Measurements from ENCODE around the gene PSG1. TPM values are rescaled to one million over a fixed set of nuclear protein-coding genes. Genes with fewer than 3 reads are reported as not detected.
"Not testable (repeated sequence)": the region's sequence is repeated elsewhere in the genome, so short reads cannot be mapped to it uniquely, and the experiment has no call there.

PSG1 gene
- polyA plus RNA-seq, 6 donors from 2014 or later: not detected

DNA sequence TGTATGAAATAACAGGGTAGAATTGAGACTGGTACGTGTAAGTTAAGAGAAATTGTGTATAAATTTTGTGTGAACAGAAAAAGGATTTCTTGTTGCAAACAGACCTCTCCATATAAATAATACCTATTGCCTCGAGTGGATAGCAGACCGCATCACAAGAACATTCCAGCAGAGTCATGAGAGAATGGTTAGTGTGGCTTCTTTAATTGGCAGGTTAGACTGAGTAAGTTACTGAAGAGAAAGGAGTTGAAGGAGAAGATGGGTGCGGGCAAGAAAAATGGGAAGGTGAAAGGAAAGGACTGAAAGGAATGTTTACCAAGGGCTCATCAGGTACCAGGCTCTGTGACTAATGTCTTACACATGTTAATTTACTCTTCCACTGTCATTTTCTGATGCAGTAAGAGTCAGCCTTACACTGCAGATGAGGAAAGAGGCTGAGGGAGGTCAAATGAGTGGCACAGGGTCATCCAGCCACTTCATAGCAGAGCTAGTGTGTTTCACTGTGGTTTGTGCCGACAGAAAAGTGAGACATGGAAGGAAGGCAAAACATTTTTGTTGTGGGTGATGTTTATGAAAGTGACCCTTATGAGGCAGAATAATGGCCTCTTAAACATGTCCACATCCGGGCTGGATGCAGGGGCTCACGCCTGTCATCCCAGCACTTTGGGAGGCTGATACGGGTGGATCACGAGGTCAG lies 46.6 kb downstream of the PSG1 start:
- H3K4me3 Mint-ChIP-seq; H3K36me3 Mint-ChIP-seq; H3K27ac Mint-ChIP-seq; H3K4me1 Mint-ChIP-seq; DNase-seq; H3K9me3 Mint-ChIP-seq; ATAC-seq (ENCODE audit: low read depth in 2 of 2): not testable (repeated sequence)
- H3K27me3 Mint-ChIP-seq: peaks cover 15 to 38% (median 34%) of the 10 kb centered on the region in 3 donors

- H3K27me3 Mint-ChIP-seq: peaks cover 15 to 38% (median 34%) of the 10 kb centered on the region in 3 donors
- not testable (repeated sequence) for DNase-seq; H3K4me1 Mint-ChIP-seq; H3K27ac Mint-ChIP-seq; H3K36me3 Mint-ChIP-seq; H3K4me3 Mint-ChIP-seq; ATAC-seq (ENCODE audit: low read depth in 2 of 2)
- peaks cover 0 to 10% (median 0%) of the 10 kb centered on the region in 7 donors for H3K9me3 Mint-ChIP-seq
Observed at GRCh38 chr19:42832023-42832680, 47.4 kb downstream of the PSG1 start.

DNA sequence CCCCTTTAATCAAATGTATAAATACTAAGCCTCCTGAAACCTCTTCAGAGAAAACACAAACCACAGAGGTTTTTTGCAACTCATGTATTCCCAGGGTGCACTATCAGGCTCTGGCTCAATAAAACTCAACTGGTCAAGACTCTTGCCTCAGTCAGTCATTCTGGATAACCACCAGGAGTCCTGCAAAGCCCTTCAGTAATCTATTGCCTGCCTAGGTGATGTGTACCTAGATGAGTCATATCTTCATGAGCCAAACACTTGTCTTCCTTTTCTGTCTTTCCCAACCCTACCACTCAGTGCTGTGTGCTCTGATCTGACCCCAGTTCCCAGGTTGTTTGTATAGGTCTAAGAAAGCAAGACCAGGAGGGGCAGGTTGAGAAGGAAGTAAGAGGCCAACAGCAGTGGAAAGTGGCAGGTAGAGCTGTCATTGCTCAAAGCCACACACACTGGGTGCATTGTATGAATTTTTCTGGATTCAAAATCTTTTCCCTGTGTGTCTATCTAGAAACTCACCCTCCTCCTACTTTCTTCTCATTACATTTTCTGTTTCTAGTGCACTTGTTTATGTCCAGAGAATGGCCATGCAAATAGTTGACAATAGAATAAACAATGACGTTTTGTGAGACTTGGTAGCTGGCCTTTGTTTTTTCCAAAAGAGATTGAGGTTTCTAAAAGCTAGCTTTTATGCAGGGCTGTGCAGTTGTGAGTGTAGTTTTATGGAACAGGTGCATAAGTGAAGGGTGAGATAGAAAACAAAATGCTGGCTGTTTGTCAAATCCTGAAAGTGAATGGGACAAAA lies 48.1 kb downstream of the PSG1 start:
- Mint-ChIP-seq H3K4me3 (no peak overlapping the region), H3K27ac (no peak overlapping the region), H3K27me3 (peaks cover 15 to 38% (median 34%) of the 10 kb centered on the region in 3 donors), H3K36me3 (no peaks in the 10 kb centered on the region), H3K4me1 (no peaks in the 10 kb centered on the region), H3K9me3 (peaks cover 0 to 17% (median 0%) of the 10 kb centered on the region in 7 donors)
- DNase-seq (no peak), ATAC-seq (ENCODE audit: low read depth in 2 of 2) (no peak)

DNA sequence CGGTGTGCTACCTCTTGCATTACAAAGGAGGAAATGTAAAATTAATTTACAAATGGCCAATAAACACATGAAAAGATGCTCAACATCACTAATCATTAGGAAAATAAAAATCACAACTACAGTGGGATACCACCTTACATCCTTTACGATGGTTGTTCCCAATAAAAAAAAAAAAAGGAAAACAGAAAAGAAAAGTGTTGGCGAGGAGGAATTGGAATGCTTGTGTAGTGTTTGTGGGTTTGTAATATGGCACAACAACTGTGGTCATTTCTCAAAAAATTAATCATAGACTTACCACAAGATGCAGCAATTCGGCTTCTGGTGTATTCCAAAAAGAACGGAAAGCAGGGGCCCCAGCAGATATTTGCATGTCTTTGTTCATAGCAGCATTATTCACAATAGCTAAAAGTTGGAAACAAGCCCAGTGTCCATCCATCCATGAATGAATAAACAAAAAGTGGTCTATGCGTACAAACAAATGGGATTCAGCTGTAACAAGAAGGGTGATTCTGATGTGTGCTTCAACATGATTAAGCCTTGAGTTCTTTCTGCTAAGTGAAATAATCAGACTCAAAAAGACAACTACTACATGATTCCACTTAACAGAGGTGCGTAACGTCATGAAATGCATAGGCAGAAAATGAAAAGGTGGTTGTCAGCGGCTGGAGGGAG lies 58.1 kb downstream of the PSG1 start:
- H3K27me3 Mint-ChIP-seq: peaks cover 16 to 36% (median 34%) of the 10 kb centered on the region in 3 donors
- not testable (repeated sequence) for H3K4me1 Mint-ChIP-seq, H3K4me3 Mint-ChIP-seq

GRCh38 chr19:42819960-42820650 lies 59.4 kb downstream of the PSG1 start:
- not testable (repeated sequence) for H3K9me3 Mint-ChIP-seq; H3K36me3 Mint-ChIP-seq; DNase-seq; H3K4me3 Mint-ChIP-seq; H3K4me1 Mint-ChIP-seq; H3K27ac Mint-ChIP-seq; ATAC-seq (ENCODE audit: low read depth in 2 of 2)
- peaks cover 16 to 36% (median 34%) of the 10 kb centered on the region in 3 donors for H3K27me3 Mint-ChIP-seq

More for the DNA sequence above, 58.1 kb downstream of the PSG1 start:
- H3K27ac Mint-ChIP-seq: peak overlapping the region in 1 of 6 donors; percentile 84
- not testable (repeated sequence) for H3K36me3 Mint-ChIP-seq; DNase-seq; ATAC-seq (ENCODE audit: low read depth in 2 of 2); H3K9me3 Mint-ChIP-seq

DNA sequence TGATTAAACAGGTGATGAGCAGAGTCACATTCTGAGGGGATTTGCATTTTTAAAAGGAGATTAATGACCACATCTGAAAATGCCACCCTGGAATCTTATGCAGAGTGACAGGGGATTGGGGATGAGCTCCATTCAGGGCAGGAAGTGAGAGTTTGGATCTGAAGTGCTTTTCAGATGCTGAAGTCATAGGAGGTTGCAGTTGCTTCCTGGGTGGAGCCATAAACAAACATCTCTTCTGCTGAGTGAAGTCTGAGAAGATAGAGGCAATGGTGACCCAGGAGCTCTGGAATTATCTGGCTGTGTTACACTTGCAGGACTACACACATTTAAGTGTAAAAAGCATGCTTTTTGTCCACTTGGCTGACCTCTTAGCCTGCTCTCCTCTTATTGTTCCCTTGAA lies 62.6 kb downstream of the PSG1 start:
- Mint-ChIP-seq H3K9me3 (peaks cover under 1 to 8% (median 4%) of the 10 kb centered on the region in 7 donors), H3K36me3 (no peaks in the 10 kb centered on the region), H3K27ac (no peak overlapping the region), H3K27me3 (peaks cover 16 to 30% (median 25%) of the 10 kb centered on the region in 3 donors), H3K4me3 (no peak overlapping the region), H3K4me1 (no peaks in the 10 kb centered on the region)
- DNase-seq (no peak), ATAC-seq (ENCODE audit: low read depth in 2 of 2) (no peak)

Other genes starting within 250 kb of the PSG1 start
- not detected for gene PSG3, start 139.2 kb downstream of the PSG1 start, polyA plus RNA-seq (ENCODE audit: low read depth in 6 of 6)
- gene PSG8, start 114.0 kb downstream of the PSG1 start, polyA plus RNA-seq (ENCODE audit: low read depth in 6 of 6): not detected
- gene PSG6, start 38.2 kb upstream of the PSG1 start, polyA plus RNA-seq (ENCODE audit: low read depth in 6 of 6): not detected
- not detected for gene PSG7, start 57.5 kb upstream of the PSG1 start, polyA plus RNA-seq (ENCODE audit: low read depth in 6 of 6)
- not detected for gene PSG11, start 146.8 kb upstream of the PSG1 start, polyA plus RNA-seq (ENCODE audit: low read depth in 6 of 6)
- not detected for gene PSG2, start 203.0 kb upstream of the PSG1 start, polyA plus RNA-seq (ENCODE audit: low read depth in 6 of 6)